Measurements from ENCODE around the gene IL3.

IL3 gene

GRCh38 chr5:132027027-132027426, 33.4 kb upstream of the IL3 start:
- 78 to 92% methylated on average over 2 of the region's 2 CpGs for WGBS, 2 experiments (ENCODE audit: insufficient coverage in 2 of 2)
- no peaks in the 10 kb centered on the region for H3K9me3 ChIP-seq (ENCODE audit: control insufficient read depth, low read length)
- H3K36me3 ChIP-seq (ENCODE audit: control insufficient read depth, insufficient read depth, low read length) = no peaks in the 10 kb centered on the region
- H3K27ac ChIP-seq (ENCODE audit: low read depth, low read length, severe bottlenecking) = no peak overlapping the region
- H3K4me3 ChIP-seq (ENCODE audit: extremely low read depth, insufficient read depth, low read length, poor library complexity, severe bottlenecking) = no peak overlapping the region
- no peaks in the 10 kb centered on the region for H3K4me1 ChIP-seq (ENCODE audit: control insufficient read depth, insufficient read depth, low read length, poor library complexity, severe bottlenecking)

GRCh38 chr5:132029609-132030330, 30.7 kb upstream of the IL3 start:
- H3K4me1 ChIP-seq (ENCODE audit: control insufficient read depth, insufficient read depth, low read length, poor library complexity, severe bottlenecking) = no peaks in the 10 kb centered on the region
- no peaks in the 10 kb centered on the region for H3K9me3 ChIP-seq (ENCODE audit: control insufficient read depth, low read length)
- 84 to 88% methylated on average over 4 of the region's 4 CpGs for WGBS, 2 experiments (ENCODE audit: insufficient coverage in 2 of 2)
- H3K36me3 ChIP-seq (ENCODE audit: control insufficient read depth, insufficient read depth, low read length) = no peaks in the 10 kb centered on the region
- H3K27ac ChIP-seq (ENCODE audit: low read depth, low read length, severe bottlenecking) = no peak overlapping the region
- H3K4me3 ChIP-seq (ENCODE audit: extremely low read depth, insufficient read depth, low read length, poor library complexity, severe bottlenecking) = no peak overlapping the region

GRCh38 chr5:132030610-132031009, 29.8 kb upstream of the IL3 start:
- no peaks in the 10 kb centered on the region for H3K9me3 ChIP-seq (ENCODE audit: control insufficient read depth, low read length)
- H3K27ac ChIP-seq (ENCODE audit: low read depth, low read length, severe bottlenecking) = no peak overlapping the region
- H3K4me3 ChIP-seq (ENCODE audit: extremely low read depth, insufficient read depth, low read length, poor library complexity, severe bottlenecking) = no peak overlapping the region
- no peaks in the 10 kb centered on the region for H3K36me3 ChIP-seq (ENCODE audit: control insufficient read depth, insufficient read depth, low read length)
- WGBS, 2 experiments (ENCODE audit: insufficient coverage in 2 of 2) = 89 to 95% methylated on average over 1 to 2 of the region's 2 CpGs
- H3K4me1 ChIP-seq (ENCODE audit: control insufficient read depth, insufficient read depth, low read length, poor library complexity, severe bottlenecking) = no peaks in the 10 kb centered on the region

GRCh38 chr5:132032196-132032595, 28.3 kb upstream of the IL3 start:
- no peaks in the 10 kb centered on the region for H3K4me1 ChIP-seq (ENCODE audit: control insufficient read depth, insufficient read depth, low read length, poor library complexity, severe bottlenecking)
- no peaks in the 10 kb centered on the region for H3K9me3 ChIP-seq (ENCODE audit: control insufficient read depth, low read length)
- no peak overlapping the region for H3K4me3 ChIP-seq (ENCODE audit: extremely low read depth, insufficient read depth, low read length, poor library complexity, severe bottlenecking)
- H3K36me3 ChIP-seq (ENCODE audit: control insufficient read depth, insufficient read depth, low read length) = no peaks in the 10 kb centered on the region
- H3K27ac ChIP-seq (ENCODE audit: low read depth, low read length, severe bottlenecking) = no peak overlapping the region

GRCh38 chr5:132033122-132033521, 27.3 kb upstream of the IL3 start:
- WGBS, 2 experiments (ENCODE audit: insufficient coverage in 2 of 2) = 40 to 50% methylated on average over 1 of the region's 4 CpGs
- H3K27ac ChIP-seq (ENCODE audit: low read depth, low read length, severe bottlenecking) = no peak overlapping the region

GRCh38 chr5:132037353-132037752, 23.1 kb upstream of the IL3 start:
- no peaks in the 10 kb centered on the region for H3K36me3 ChIP-seq (ENCODE audit: control insufficient read depth, insufficient read depth, low read length)
- H3K4me1 ChIP-seq (ENCODE audit: control insufficient read depth, insufficient read depth, low read length, poor library complexity, severe bottlenecking) = no peaks in the 10 kb centered on the region
- H3K27ac ChIP-seq (ENCODE audit: low read depth, low read length, severe bottlenecking) = no peak overlapping the region
- WGBS, 2 experiments (ENCODE audit: insufficient coverage in 2 of 2) = 20% methylated on average over 1 of the region's 2 CpGs; no CpG with 5 or more reads in 1 of the 2 experiments
- H3K4me3 ChIP-seq (ENCODE audit: extremely low read depth, insufficient read depth, low read length, poor library complexity, severe bottlenecking) = no peak overlapping the region
- H3K9me3 ChIP-seq (ENCODE audit: control insufficient read depth, low read length) = no peaks in the 10 kb centered on the region

More at GRCh38 chr5:132033122-132033521, 27.3 kb upstream of the IL3 start:
- no peaks in the 10 kb centered on the region for H3K4me1 ChIP-seq (ENCODE audit: control insufficient read depth, insufficient read depth, low read length, poor library complexity, severe bottlenecking)
- H3K36me3 ChIP-seq (ENCODE audit: control insufficient read depth, insufficient read depth, low read length) = no peaks in the 10 kb centered on the region
- no peak overlapping the region for H3K4me3 ChIP-seq (ENCODE audit: extremely low read depth, insufficient read depth, low read length, poor library complexity, severe bottlenecking)
- H3K9me3 ChIP-seq (ENCODE audit: control insufficient read depth, low read length) = no peaks in the 10 kb centered on the region

- Histone ChIP-seq H3K4me3 (ENCODE audit: extremely low read depth, insufficient read depth, low read length, poor library complexity, severe bottlenecking) (no peak overlapping the region), H3K36me3 (ENCODE audit: control insufficient read depth, insufficient read depth, low read length) (no peaks in the 10 kb centered on the region), H3K9me3 (ENCODE audit: control insufficient read depth, low read length) (no peaks in the 10 kb centered on the region), H3K4me1 (ENCODE audit: control insufficient read depth, insufficient read depth, low read length, poor library complexity, severe bottlenecking) (no peaks in the 10 kb centered on the region), H3K27ac (ENCODE audit: low read depth, low read length, severe bottlenecking) (no peak overlapping the region)
- 83 to 93% methylated on average over 6 of the region's 10 CpGs for WGBS, 2 experiments (ENCODE audit: insufficient coverage in 2 of 2)
These were observed 16.2 kb upstream of the IL3 start for GRCh38 chr5:132044207-132044606.

- Histone ChIP-seq H3K9me3 (ENCODE audit: control insufficient read depth, low read length) (no peaks in the 10 kb centered on the region), H3K27ac (ENCODE audit: low read depth, low read length, severe bottlenecking) (no peak overlapping the region), H3K4me1 (ENCODE audit: control insufficient read depth, insufficient read depth, low read length, poor library complexity, severe bottlenecking) (no peaks in the 10 kb centered on the region), H3K36me3 (ENCODE audit: control insufficient read depth, insufficient read depth, low read length) (no peaks in the 10 kb centered on the region), H3K4me3 (ENCODE audit: extremely low read depth, insufficient read depth, low read length, poor library complexity, severe bottlenecking) (no peak overlapping the region)
- WGBS, 2 experiments (ENCODE audit: insufficient coverage in 2 of 2) = 83 to 85% methylated on average over 7 of the region's 7 CpGs
These were observed 13.6 kb upstream of the IL3 start for GRCh38 chr5:132046880-132047299.

GRCh38 chr5:132049093-132049492, 11.4 kb upstream of the IL3 start:
- Histone ChIP-seq H3K4me3 (ENCODE audit: extremely low read depth, insufficient read depth, low read length, poor library complexity, severe bottlenecking) (no peak overlapping the region), H3K27ac (ENCODE audit: low read depth, low read length, severe bottlenecking) (no peak overlapping the region), H3K9me3 (ENCODE audit: control insufficient read depth, low read length) (no peaks in the 10 kb centered on the region), H3K36me3 (ENCODE audit: control insufficient read depth, insufficient read depth, low read length) (no peaks in the 10 kb centered on the region), H3K4me1 (ENCODE audit: control insufficient read depth, insufficient read depth, low read length, poor library complexity, severe bottlenecking) (no peaks in the 10 kb centered on the region)
- WGBS, 2 experiments (ENCODE audit: insufficient coverage in 2 of 2) = 77 to 90% methylated on average over 2 to 3 of the region's 4 CpGs

- Histone ChIP-seq H3K36me3 (ENCODE audit: control insufficient read depth, insufficient read depth, low read length) (no peaks in the 10 kb centered on the region), H3K4me1 (ENCODE audit: control insufficient read depth, insufficient read depth, low read length, poor library complexity, severe bottlenecking) (no peaks in the 10 kb centered on the region), H3K9me3 (ENCODE audit: control insufficient read depth, low read length) (no peaks in the 10 kb centered on the region), H3K27ac (ENCODE audit: low read depth, low read length, severe bottlenecking) (no peak overlapping the region), H3K4me3 (ENCODE audit: extremely low read depth, insufficient read depth, low read length, poor library complexity, severe bottlenecking) (no peak overlapping the region)
- WGBS, 2 experiments (ENCODE audit: insufficient coverage in 2 of 2) = 92 to 94% methylated on average over 12 of the region's 12 CpGs
These were observed 10.9 kb upstream of the IL3 start for GRCh38 chr5:132049559-132049958.

GRCh38 chr5:132050136-132050535, 10.3 kb upstream of the IL3 start:
- Histone ChIP-seq H3K4me1 (ENCODE audit: control insufficient read depth, insufficient read depth, low read length, poor library complexity, severe bottlenecking) (no peaks in the 10 kb centered on the region), H3K36me3 (ENCODE audit: control insufficient read depth, insufficient read depth, low read length) (no peaks in the 10 kb centered on the region), H3K9me3 (ENCODE audit: control insufficient read depth, low read length) (no peaks in the 10 kb centered on the region), H3K27ac (ENCODE audit: low read depth, low read length, severe bottlenecking) (no peak overlapping the region), H3K4me3 (ENCODE audit: extremely low read depth, insufficient read depth, low read length, poor library complexity, severe bottlenecking) (no peak overlapping the region)
- 84 to 91% methylated on average over 3 to 5 of the region's 5 CpGs for WGBS, 2 experiments (ENCODE audit: insufficient coverage in 2 of 2)
